ENCODE measurements around the gene KRT39.

- no peak for TF ChIP-seq MTA3 (CRISPR knock-in tag; IDR thresholded peaks at IDR 0.05)
- TF ChIP-seq CSRNP2 (CRISPR knock-in tag; conservative IDR thresholded peaks at IDR 0.05; ENCODE audit: low read depth) = no peak
- TF ChIP-seq IRF9 (CRISPR knock-in tag; IDR thresholded peaks at IDR 0.05; ENCODE audit: borderline replicate concordance) = no peak
- TF ChIP-seq POLR2G (IDR thresholded peaks at IDR 0.05; ENCODE audit: low read depth, low read length) = no peak
- no peak for TF ChIP-seq MAX (IDR thresholded peaks at IDR 0.05)
Observed at GRCh38 chr17:41004397-41004796, 37.6 kb upstream of the KRT39 start.

Data from HepG2 (cell line).